Activated CD8-positive, alpha-beta T cell treated with anti-CD3 and anti-CD28 coated beads for 36 hours (primary cell): Measurements from ENCODE around the gene FNTB. TPM values are rescaled to one million over a fixed set of nuclear protein-coding genes. Genes with fewer than 3 reads are reported as not detected.

Experiments
- ATAC-seq: fragments of 200-7000 bp; cut with Tn5 transposase; one replicate; pipeline ENCODE4 v1.10.0; 2021; ENCODE audit warnings: mild to moderate bottlenecking, moderate library complexity
- CTCF ChIA-PET: fragments of 350-600 bp; sonication (Branson Sonifier 250); formaldehyde crosslinking; loops from one replicate; lab custom pipeline; 2021; ENCODE audit warnings: antibody characterized with exemption; lab: Charles Lee
- POLR2A ChIA-PET: fragments of 350-600 bp; sonication (Branson Sonifier 250); formaldehyde crosslinking; loops from one replicate; lab custom pipeline; 2021; ENCODE audit warnings: antibody characterized with exemption; lab: Charles Lee
- DNase-seq: peaks from one replicate; pipeline ENCODE4 v3.0.0-alpha.2; 2020
- H3K27ac Mint-ChIP-seq: one replicate; pipeline ENCODE4 v1.8.0; 2021; ENCODE audit warnings: mild to moderate bottlenecking, mixed read lengths
- H3K27me3 Mint-ChIP-seq: one replicate; pipeline ENCODE4 v1.8.0; 2021; ENCODE audit warnings: mixed read lengths
- H3K36me3 Mint-ChIP-seq: one replicate; pipeline ENCODE4 v1.8.0; 2021; ENCODE audit warnings: low read depth, mixed read lengths
- H3K4me1 Mint-ChIP-seq: one replicate; pipeline ENCODE4 v1.8.0; 2021; ENCODE audit warnings: low read depth, mixed read lengths
- H3K4me3 Mint-ChIP-seq: one replicate; pipeline ENCODE4 v1.8.0; 2021; ENCODE audit warnings: mild to moderate bottlenecking, moderate library complexity, mixed read lengths
- H3K9me3 Mint-ChIP-seq: one replicate; pipeline ENCODE4 v1.8.0; 2021; ENCODE audit warnings: mixed read lengths
- CTCF ChIP-seq: fragments of 200-600 bp; IDR thresholded peaks from one replicate; pipeline ENCODE4 v1.8.0; 2022; ENCODE audit warnings: antibody characterized with exemption, mild to moderate bottlenecking
- intact Hi-C: fragments of 100-400 bp; cut with micrococcal nuclease; formaldehyde crosslinking; loops from one replicate; pipeline ENCODE4 v1.10.0; 2022
- total RNA-seq, 2 experiments: library from RNA; stranded (reverse); gene quantifications; one replicate each; pipeline ENCODE4 v1.2.3, GENCODE V29; 2021

Gene FNTB
- total RNA-seq, 2 experiments from 2014 or later, result 18.8 to 23.5 TPM

GRCh38 chr14:64939817-64940190 lies 46.9 kb upstream of the FNTB start:
- peaks cover 36% of the 10 kb centered on the region for H3K36me3 Mint-ChIP-seq
- ATAC-seq, result no peak
- H3K4me1 Mint-ChIP-seq, result peaks cover 65% of the 10 kb centered on the region
- TF ChIP-seq CTCF, result no peak
- H3K4me3 Mint-ChIP-seq, result no peak overlapping the region
- intact Hi-C loops, result no loop called here
- no peaks in the 10 kb centered on the region for H3K27me3 Mint-ChIP-seq
- CTCF ChIA-PET, result interaction anchor here (0.8 to 1.6 kb wide), 2 partner anchors 13 to 15 kb away, joined by 4 to 6 read pairs; no protein-coding TSS in a partner anchor
- H3K9me3 Mint-ChIP-seq, result no peaks in the 10 kb centered on the region
- H3K27ac Mint-ChIP-seq, result no peak overlapping the region
- POLR2A ChIA-PET, result no interaction called here
- DNase-seq, result no peak

- intact Hi-C loops, result no loop called here
- peaks cover 37% of the 10 kb centered on the region for H3K36me3 Mint-ChIP-seq
- H3K4me1 Mint-ChIP-seq, result peaks cover 59% of the 10 kb centered on the region
- H3K27me3 Mint-ChIP-seq, result no peaks in the 10 kb centered on the region
- POLR2A ChIA-PET, result no interaction called here
- CTCF ChIA-PET, result interaction anchor here (0.8 kb wide), 1 partner anchor 12 kb away, joined by 4 read pairs; no protein-coding TSS in a partner anchor
- DNase-seq, result no peak
- H3K9me3 Mint-ChIP-seq, result no peaks in the 10 kb centered on the region
- no peak for TF ChIP-seq CTCF
- no peak overlapping the region for H3K4me3 Mint-ChIP-seq
- H3K27ac Mint-ChIP-seq, result no peak overlapping the region
- no peak for ATAC-seq
Measured at GRCh38 chr14:64940336-64940910, 46.3 kb upstream of the FNTB start.

- peaks cover 48% of the 10 kb centered on the region for H3K4me1 Mint-ChIP-seq
- H3K36me3 Mint-ChIP-seq, result peaks cover 34% of the 10 kb centered on the region
- TF ChIP-seq CTCF, result no peak
- no peaks in the 10 kb centered on the region for H3K9me3 Mint-ChIP-seq
- no peak within 1 kb of the TSS for H3K4me3 Mint-ChIP-seq
- DNase-seq (no peak), ATAC-seq (no peak)
- peak within 1 kb of the TSS; percentile 64 for H3K27ac Mint-ChIP-seq
- H3K27me3 Mint-ChIP-seq, result no peaks in the 10 kb centered on the region
- POLR2A ChIA-PET, result no interaction called here
- CTCF ChIA-PET, result interaction anchor here (0.9 to 1.1 kb wide), 2 partner anchors 11 to 28 kb away, joined by 3 read pairs; partner anchors contain the start of gene CHURC1
- intact Hi-C loops, result no loop called here
Measured at GRCh38 chr14:64942531-64943111, 44.1 kb upstream of the FNTB start, which contains the start of gene GPX2. TSS of gene GPX2 (minus strand) at chr14:64942745. CDS start at chr14:64942726, 19 bp downstream.

- Mint-ChIP-seq H3K4me3 (no peak overlapping the region), H3K9me3 (no peaks in the 10 kb centered on the region), H3K36me3 (peaks cover 28% of the 10 kb centered on the region), H3K27ac (peak overlapping the region; percentile 64), H3K4me1 (peaks cover 43% of the 10 kb centered on the region), H3K27me3 (no peaks in the 10 kb centered on the region)
- ATAC-seq (no peak), DNase-seq (no peak)
- CTCF ChIA-PET, result interaction anchor here (1.2 kb wide), 1 partner anchor 52 kb away, joined by 6 read pairs; no protein-coding TSS in a partner anchor
- no peak for TF ChIP-seq CTCF
- intact Hi-C loops, result no loop called here
- POLR2A ChIA-PET, result no interaction called here
Measured at GRCh38 chr14:64943556-64943955, 43.1 kb upstream of the FNTB start.

- no peaks in the 10 kb centered on the region for H3K27me3 Mint-ChIP-seq
- POLR2A ChIA-PET, result interaction anchor here (1.4 kb wide), 1 partner anchor 8 kb away, joined by 4 read pairs; no protein-coding TSS in a partner anchor
- no peak overlapping the region for H3K4me3 Mint-ChIP-seq
- ATAC-seq, result no peak
- H3K36me3 Mint-ChIP-seq, result peaks cover 26% of the 10 kb centered on the region
- peaks cover 38% of the 10 kb centered on the region for H3K4me1 Mint-ChIP-seq
- CTCF ChIA-PET, result interaction anchor here (1.2 kb wide), 2 partner anchors 9 to 52 kb away, joined by 3 to 6 read pairs; no protein-coding TSS in a partner anchor
- H3K27ac Mint-ChIP-seq, result peak overlapping the region; percentile 12
- intact Hi-C loops, result no loop called here
- no peak for DNase-seq
- TF ChIP-seq CTCF, result no peak
- H3K9me3 Mint-ChIP-seq, result no peaks in the 10 kb centered on the region
Measured at GRCh38 chr14:64944041-64944440, 42.7 kb upstream of the FNTB start.
